ENCODE measurements around the gene NVL. TPM values are rescaled to one million over a fixed set of nuclear protein-coding genes. Genes with fewer than 3 reads are reported as not detected.

Gene NVL
- polyA plus RNA-seq, 1 donor: 26.8 TPM

GRCh38 chr1:224237119-224237881, 92.7 kb downstream of the NVL start:
- no peak for DNase-seq
- Histone ChIP-seq H3K27ac (ENCODE audit: low read length) (no peak overlapping the region), H3K4me3 (ENCODE audit: low read length) (no peak overlapping the region), H3K36me3 (ENCODE audit: control insufficient read depth, insufficient read depth, low read length) (peaks cover 37% of the 10 kb centered on the region), H3K4me1 (ENCODE audit: control insufficient read depth, insufficient read depth, low read length) (no peaks in the 10 kb centered on the region), H3K9me3 (ENCODE audit: control insufficient read depth, low read depth, low read length) (no peaks in the 10 kb centered on the region), H3K27me3 (ENCODE audit: control insufficient read depth, insufficient read depth, low read length) (no peaks in the 10 kb centered on the region)
- WGBS (ENCODE audit: insufficient coverage, low lambda C conversion rate): no CpG with 5 or more reads among the region's 11 CpGs

GRCh38 chr1:224235813-224236493, 94.0 kb downstream of the NVL start:
- peaks cover 38% of the 10 kb centered on the region for H3K36me3 ChIP-seq (ENCODE audit: control insufficient read depth, insufficient read depth, low read length)
- no peaks in the 10 kb centered on the region for H3K27me3 ChIP-seq (ENCODE audit: control insufficient read depth, insufficient read depth, low read length)
- H3K4me1 ChIP-seq (ENCODE audit: control insufficient read depth, insufficient read depth, low read length): no peaks in the 10 kb centered on the region
- no peak overlapping the region for H3K27ac ChIP-seq (ENCODE audit: low read length)
- H3K4me3 ChIP-seq (ENCODE audit: low read length): no peak overlapping the region
- H3K9me3 ChIP-seq (ENCODE audit: control insufficient read depth, low read depth, low read length): no peaks in the 10 kb centered on the region
- WGBS (ENCODE audit: insufficient coverage, low lambda C conversion rate): 88% methylated on average over 1 of the region's 2 CpGs
- no peak for DNase-seq

- Histone ChIP-seq H3K4me1 (ENCODE audit: control insufficient read depth, insufficient read depth, low read length) (no peaks in the 10 kb centered on the region), H3K4me3 (ENCODE audit: low read length) (no peak overlapping the region), H3K27me3 (ENCODE audit: control insufficient read depth, insufficient read depth, low read length) (no peaks in the 10 kb centered on the region), H3K27ac (ENCODE audit: low read length) (no peak overlapping the region), H3K36me3 (ENCODE audit: control insufficient read depth, insufficient read depth, low read length) (peaks cover 44% of the 10 kb centered on the region), H3K9me3 (ENCODE audit: control insufficient read depth, low read depth, low read length) (no peaks in the 10 kb centered on the region)
- DNase-seq: no peak
These were observed 96.0 kb downstream of the NVL start for GRCh38 chr1:224234017-224234416.

GRCh38 chr1:224226849-224227502, 103.0 kb downstream of the NVL start:
- WGBS (ENCODE audit: insufficient coverage, low lambda C conversion rate): 83% methylated on average over 1 of the region's 6 CpGs
- Histone ChIP-seq H3K27ac (ENCODE audit: low read length) (no peak overlapping the region), H3K36me3 (ENCODE audit: control insufficient read depth, insufficient read depth, low read length) (peaks cover 29% of the 10 kb centered on the region), H3K27me3 (ENCODE audit: control insufficient read depth, insufficient read depth, low read length) (no peaks in the 10 kb centered on the region), H3K9me3 (ENCODE audit: control insufficient read depth, low read depth, low read length) (no peaks in the 10 kb centered on the region), H3K4me3 (ENCODE audit: low read length) (no peak overlapping the region), H3K4me1 (ENCODE audit: control insufficient read depth, insufficient read depth, low read length) (no peaks in the 10 kb centered on the region)
- DNase-seq: no peak

GRCh38 chr1:224223819-224224714, 105.9 kb downstream of the NVL start:
- H3K4me1 ChIP-seq (ENCODE audit: control insufficient read depth, insufficient read depth, low read length): peaks cover 7% of the 10 kb centered on the region
- H3K9me3 ChIP-seq (ENCODE audit: control insufficient read depth, low read depth, low read length): no peaks in the 10 kb centered on the region
- peaks cover 23% of the 10 kb centered on the region for H3K36me3 ChIP-seq (ENCODE audit: control insufficient read depth, insufficient read depth, low read length)
- no peak overlapping the region for H3K27ac ChIP-seq (ENCODE audit: low read length)
- no peak overlapping the region for H3K4me3 ChIP-seq (ENCODE audit: low read length)
- no peaks in the 10 kb centered on the region for H3K27me3 ChIP-seq (ENCODE audit: control insufficient read depth, insufficient read depth, low read length)
- DNase-seq: peak in 1 of 2 donors; percentile 20
- no CpG with 5 or more reads among the region's 12 CpGs for WGBS (ENCODE audit: insufficient coverage, low lambda C conversion rate)

GRCh38 chr1:224219612-224220059, 110.3 kb downstream of the NVL start:
- Histone ChIP-seq H3K4me1 (ENCODE audit: control insufficient read depth, insufficient read depth, low read length) (peaks cover 12% of the 10 kb centered on the region), H3K27ac (ENCODE audit: low read length) (peak overlapping the region; percentile 81), H3K9me3 (ENCODE audit: control insufficient read depth, low read depth, low read length) (no peaks in the 10 kb centered on the region), H3K36me3 (ENCODE audit: control insufficient read depth, insufficient read depth, low read length) (no peaks in the 10 kb centered on the region), H3K4me3 (ENCODE audit: low read length) (no peak overlapping the region), H3K27me3 (ENCODE audit: control insufficient read depth, insufficient read depth, low read length) (no peaks in the 10 kb centered on the region)
- peak; percentile 79 to 88 for DNase-seq
- no CpG with 5 or more reads among the region's 7 CpGs for WGBS (ENCODE audit: insufficient coverage, low lambda C conversion rate)

GRCh38 chr1:224219011-224219611, 110.9 kb downstream of the NVL start:
- Histone ChIP-seq H3K27ac (ENCODE audit: low read length) (peak overlapping the region; percentile 81), H3K27me3 (ENCODE audit: control insufficient read depth, insufficient read depth, low read length) (no peaks in the 10 kb centered on the region), H3K4me1 (ENCODE audit: control insufficient read depth, insufficient read depth, low read length) (peaks cover 16% of the 10 kb centered on the region), H3K4me3 (ENCODE audit: low read length) (no peak overlapping the region), H3K36me3 (ENCODE audit: control insufficient read depth, insufficient read depth, low read length) (no peaks in the 10 kb centered on the region), H3K9me3 (ENCODE audit: control insufficient read depth, low read depth, low read length) (no peaks in the 10 kb centered on the region)
- 86% methylated on average over 1 of the region's 5 CpGs for WGBS (ENCODE audit: insufficient coverage, low lambda C conversion rate)
- DNase-seq: peak in 1 of 2 donors; percentile 76

GRCh38 chr1:224217655-224218623, 112.0 kb downstream of the NVL start:
- no peaks in the 10 kb centered on the region for H3K27me3 ChIP-seq (ENCODE audit: control insufficient read depth, insufficient read depth, low read length)
- no peaks in the 10 kb centered on the region for H3K36me3 ChIP-seq (ENCODE audit: control insufficient read depth, insufficient read depth, low read length)
- DNase-seq: peak in 1 of 2 donors; percentile 22
- H3K27ac ChIP-seq (ENCODE audit: low read length): peak overlapping the region; percentile 36
- no CpG with 5 or more reads among the region's 11 CpGs for WGBS (ENCODE audit: insufficient coverage, low lambda C conversion rate)
- no peaks in the 10 kb centered on the region for H3K9me3 ChIP-seq (ENCODE audit: control insufficient read depth, low read depth, low read length)
- H3K4me3 ChIP-seq (ENCODE audit: low read length): no peak overlapping the region
- H3K4me1 ChIP-seq (ENCODE audit: control insufficient read depth, insufficient read depth, low read length): peaks cover 27% of the 10 kb centered on the region

GRCh38 chr1:224216382-224216781, 113.6 kb downstream of the NVL start:
- no peak for DNase-seq
- no peak overlapping the region for H3K4me3 ChIP-seq (ENCODE audit: low read length)

More at GRCh38 chr1:224216382-224216781, 113.6 kb downstream of the NVL start:
- H3K27me3 ChIP-seq (ENCODE audit: control insufficient read depth, insufficient read depth, low read length): no peaks in the 10 kb centered on the region
- WGBS (ENCODE audit: insufficient coverage, low lambda C conversion rate): 100% methylated on average over 1 of the region's 8 CpGs
- H3K27ac ChIP-seq (ENCODE audit: low read length): no peak overlapping the region
- H3K4me1 ChIP-seq (ENCODE audit: control insufficient read depth, insufficient read depth, low read length): peaks cover 37% of the 10 kb centered on the region
- H3K9me3 ChIP-seq (ENCODE audit: control insufficient read depth, low read depth, low read length): no peaks in the 10 kb centered on the region
- H3K36me3 ChIP-seq (ENCODE audit: control insufficient read depth, insufficient read depth, low read length): no peaks in the 10 kb centered on the region

Measured in large intestine (tissue), 3 donors.